Parathyroid adenoma (tissue), 2 donors: ENCODE measurements around the gene CEP85L.

ENCODE experiments used
- H2AFZ ChIP-seq: fragments of 300-600 bp; sonication (generic); one replicate; pipeline ENCODE4 v1.7.0; 2017; ENCODE audit warnings: antibody characterized with exemption, mild to moderate bottlenecking
- H3K27ac ChIP-seq: fragments of 300-600 bp; sonication (generic); one replicate; pipeline ENCODE4 v1.7.0; 2017
- H3K27me3 ChIP-seq: fragments of 300-600 bp; sonication (generic); one replicate; pipeline ENCODE4 v1.7.0; 2017; ENCODE audit warnings: low read length; ENCODE audit not compliant: control insufficient read depth, insufficient read depth
- H3K36me3 ChIP-seq: fragments of 300-600 bp; sonication (generic); one replicate; pipeline ENCODE4 v1.7.0; 2017; ENCODE audit warnings: low read length; ENCODE audit not compliant: control insufficient read depth, insufficient read depth
- H3K4me1 ChIP-seq: fragments of 300-600 bp; sonication (generic); one replicate; pipeline ENCODE4 v1.7.0; 2017; ENCODE audit warnings: control low read depth
- H3K4me2 ChIP-seq: fragments of 300-600 bp; sonication (generic); one replicate; pipeline ENCODE4 v1.7.0; 2017; ENCODE audit warnings: low read length
- H3K4me3 ChIP-seq: fragments of 300-600 bp; sonication (generic); one replicate; pipeline ENCODE4 v1.7.0; 2017; ENCODE audit warnings: low read depth, low read length
- H3K79me2 ChIP-seq: fragments of 300-600 bp; sonication (generic); one replicate; pipeline ENCODE4 v1.7.0; 2017; ENCODE audit warnings: control low read depth
- H3K9ac ChIP-seq: fragments of 300-600 bp; sonication (generic); one replicate; pipeline ENCODE4 v1.7.0; 2017; ENCODE audit warnings: mild to moderate bottlenecking
- H3K9me3 ChIP-seq: fragments of 300-600 bp; sonication (generic); one replicate; pipeline ENCODE4 v1.7.0; 2017; ENCODE audit warnings: low read length; ENCODE audit not compliant: control insufficient read depth
- TF ChIP-seq, protein P1 (sequence below): fragments of 300-600 bp; sonication (generic); IDR thresholded peaks from one replicate; pipeline ENCODE4 v1.7.0; 2017; ENCODE audit warnings: antibody characterized with exemption, mild to moderate bottlenecking
- donor health status: primary hyperparathyroidism.

Gene CEP85L

DNA sequence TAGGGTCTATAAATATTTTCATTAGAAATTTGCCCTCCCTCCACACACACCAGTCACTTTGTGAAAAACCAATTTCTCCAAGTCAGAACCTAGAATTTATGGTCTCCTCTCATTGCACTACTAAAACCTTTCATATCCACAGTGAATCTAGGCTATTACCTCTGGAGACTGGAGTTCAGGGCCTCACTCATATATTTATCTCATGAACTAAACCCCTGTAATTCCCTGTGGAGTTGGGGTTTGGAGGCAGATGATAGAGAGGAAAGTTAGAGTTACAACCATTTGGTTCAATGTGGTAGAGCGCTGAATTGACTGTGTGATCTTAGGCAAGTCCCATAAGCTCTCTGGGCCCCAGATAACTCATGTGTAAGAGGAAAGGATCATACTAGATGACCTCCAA is 18.2 kb upstream of the CEP85L start:
- peak overlapping the region; percentile 70 for H2AFZ ChIP-seq
- H3K36me3 ChIP-seq, result no peaks in the 10 kb centered on the region
- TF ChIP-seq, protein P1, sequence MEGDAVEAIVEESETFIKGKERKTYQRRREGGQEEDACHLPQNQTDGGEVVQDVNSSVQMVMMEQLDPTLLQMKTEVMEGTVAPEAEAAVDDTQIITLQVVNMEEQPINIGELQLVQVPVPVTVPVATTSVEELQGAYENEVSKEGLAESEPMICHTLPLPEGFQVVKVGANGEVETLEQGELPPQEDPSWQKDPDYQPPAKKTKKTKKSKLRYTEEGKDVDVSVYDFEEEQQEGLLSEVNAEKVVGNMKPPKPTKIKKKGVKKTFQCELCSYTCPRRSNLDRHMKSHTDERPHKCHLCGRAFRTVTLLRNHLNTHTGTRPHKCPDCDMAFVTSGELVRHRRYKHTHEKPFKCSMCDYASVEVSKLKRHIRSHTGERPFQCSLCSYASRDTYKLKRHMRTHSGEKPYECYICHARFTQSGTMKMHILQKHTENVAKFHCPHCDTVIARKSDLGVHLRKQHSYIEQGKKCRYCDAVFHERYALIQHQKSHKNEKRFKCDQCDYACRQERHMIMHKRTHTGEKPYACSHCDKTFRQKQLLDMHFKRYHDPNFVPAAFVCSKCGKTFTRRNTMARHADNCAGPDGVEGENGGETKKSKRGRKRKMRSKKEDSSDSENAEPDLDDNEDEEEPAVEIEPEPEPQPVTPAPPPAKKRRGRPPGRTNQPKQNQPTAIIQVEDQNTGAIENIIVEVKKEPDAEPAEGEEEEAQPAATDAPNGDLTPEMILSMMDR, result no peak
- H3K4me1 ChIP-seq, result peaks cover 45% of the 10 kb centered on the region
- H3K79me2 ChIP-seq, result no peaks in the 10 kb centered on the region
- peak overlapping the region; percentile 46 for H3K4me3 ChIP-seq
- H3K9me3 ChIP-seq, result no peaks in the 10 kb centered on the region
- H3K9ac ChIP-seq, result no peak overlapping the region
- no peaks in the 10 kb centered on the region for H3K27me3 ChIP-seq
- H3K4me2 ChIP-seq, result peak overlapping the region; percentile 76
- H3K27ac ChIP-seq, result peak overlapping the region; percentile 92

DNA sequence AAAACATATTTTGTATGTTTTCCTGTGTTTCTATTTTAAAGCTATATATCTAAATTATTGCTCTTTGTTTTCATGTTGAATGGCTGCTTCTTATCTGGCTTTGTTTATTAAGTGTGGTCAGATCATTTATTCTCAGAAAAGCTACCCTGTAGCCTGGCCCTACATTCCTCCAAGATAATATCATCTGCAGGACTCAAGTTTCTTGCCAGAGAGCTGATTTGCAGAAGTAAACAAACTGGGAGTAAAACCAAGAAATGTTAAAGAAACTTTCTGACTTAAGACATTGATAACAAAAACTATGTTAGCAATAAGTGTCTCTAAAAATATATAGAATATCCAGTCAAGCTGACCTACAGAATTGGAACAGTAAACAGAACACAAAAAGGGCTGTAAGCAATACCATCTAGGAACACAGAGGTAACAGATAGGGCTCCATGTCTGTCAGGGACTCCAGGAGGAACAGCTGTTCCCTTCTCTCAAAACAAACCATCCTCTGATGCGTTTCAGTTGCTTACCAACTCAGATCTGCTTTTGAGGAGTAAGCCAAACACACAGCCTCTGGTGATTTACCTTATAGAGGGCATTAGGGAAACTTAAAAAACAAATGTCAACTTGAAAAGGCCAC is 17.5 kb upstream of the CEP85L start:
- Histone ChIP-seq H3K27ac (peak overlapping the region; percentile 92), H3K4me2 (peak overlapping the region; percentile 76), H3K4me3 (peak overlapping the region; percentile 46), H3K36me3 (no peaks in the 10 kb centered on the region), H3K4me1 (peaks cover 48% of the 10 kb centered on the region), H3K9me3 (no peaks in the 10 kb centered on the region), H3K9ac (no peak overlapping the region), H3K27me3 (no peaks in the 10 kb centered on the region), H3K79me2 (no peaks in the 10 kb centered on the region), H2AFZ (peak overlapping the region; percentile 70)
- TF ChIP-seq, protein P1, result no peak

DNA sequence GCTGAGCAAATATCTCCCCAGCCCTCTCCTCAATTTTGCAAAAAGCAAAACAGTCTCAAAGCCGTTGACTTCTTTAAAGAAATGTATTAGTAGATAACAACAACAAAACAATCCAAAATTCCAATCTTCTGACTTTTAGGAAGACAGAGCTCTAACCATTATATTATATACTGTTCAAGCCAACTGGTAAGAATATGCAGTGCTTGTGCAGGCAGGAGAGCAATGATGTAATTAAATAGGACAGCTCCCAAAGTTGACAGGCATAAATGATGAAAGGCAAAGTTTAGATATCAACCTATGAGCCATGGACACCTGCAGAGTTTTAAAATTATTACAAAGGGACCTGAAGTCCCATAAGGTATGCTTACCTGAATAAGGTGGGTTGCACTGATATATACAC is 16.6 kb upstream of the CEP85L start:
- H2AFZ ChIP-seq, result no peak overlapping the region
- H3K36me3 ChIP-seq, result no peaks in the 10 kb centered on the region
- H3K4me3 ChIP-seq, result no peak overlapping the region
- H3K9ac ChIP-seq, result no peak overlapping the region
- H3K4me2 ChIP-seq, result no peak overlapping the region
- H3K27me3 ChIP-seq, result no peaks in the 10 kb centered on the region
- H3K27ac ChIP-seq, result peak overlapping the region; percentile 92
- H3K4me1 ChIP-seq, result peaks cover 45% of the 10 kb centered on the region
- TF ChIP-seq, protein P1, result no peak
- no peaks in the 10 kb centered on the region for H3K79me2 ChIP-seq
- no peaks in the 10 kb centered on the region for H3K9me3 ChIP-seq

DNA sequence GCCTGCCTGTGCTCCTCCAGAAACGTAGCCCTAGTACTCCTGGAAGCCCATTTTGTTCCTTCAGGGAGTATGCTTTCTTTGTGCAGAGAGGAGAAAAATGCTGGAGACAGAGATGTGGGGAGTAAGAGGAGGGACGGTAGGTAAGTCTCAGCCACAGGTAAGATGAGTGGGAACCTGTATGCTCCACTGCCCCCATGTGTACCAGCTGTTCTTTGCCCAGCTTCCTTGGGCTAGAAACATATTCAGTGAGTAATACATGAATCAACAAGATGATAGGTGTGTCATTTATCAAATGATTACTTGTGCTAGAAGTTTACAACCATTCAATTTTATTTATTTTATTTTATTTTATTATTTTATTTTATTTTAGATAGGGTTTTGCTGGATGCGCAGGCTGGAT is 13.6 kb upstream of the CEP85L start:
- Histone ChIP-seq H3K4me2 (peak overlapping the region; percentile 50), H3K4me1 (peaks cover 39% of the 10 kb centered on the region), H3K36me3 (no peaks in the 10 kb centered on the region), H3K79me2 (no peaks in the 10 kb centered on the region), H3K27ac (peak overlapping the region; percentile 82), H3K9ac (no peak overlapping the region), H3K9me3 (no peaks in the 10 kb centered on the region), H3K4me3 (peak overlapping the region; percentile 46), H3K27me3 (no peaks in the 10 kb centered on the region), H2AFZ (peak overlapping the region; percentile 79)
- TF ChIP-seq, protein P1, result no peak
